Suppressor macrophage (primary cell): ENCODE results near the gene MYOT.
"Not testable (repeated sequence)": the region's sequence is repeated elsewhere in the genome, so short reads cannot be mapped to it uniquely, and the experiment has no call there.

Experiments
- DNase-seq, 4 experiments: peaks; one replicate each; pipeline ENCODE4 v3.0.0-alpha.2; 2020 to 2022

MYOT gene

GRCh38 chr5:137856201-137856600, 11.5 kb upstream of the MYOT start:
- no peak for DNase-seq

- no peak for DNase-seq
Measured at GRCh38 chr5:137856916-137857862, 10.5 kb upstream of the MYOT start.

- DNase-seq, result peak; percentile 62 to 88 (median 75)
Measured at GRCh38 chr5:137858223-137858916, 9.3 kb upstream of the MYOT start.

- DNase-seq, result no peak
Measured at GRCh38 chr5:137858954-137859353, 8.7 kb upstream of the MYOT start.

GRCh38 chr5:137862251-137862650, 5.4 kb upstream of the MYOT start:
- DNase-seq, result no peak

GRCh38 chr5:137863653-137864052, 4.0 kb upstream of the MYOT start:
- not testable (repeated sequence) for DNase-seq

- DNase-seq, result peak in 2 of 4 experiments; percentile 19 to 38
Measured at GRCh38 chr5:137866541-137867388, 895 bp upstream of the MYOT start.

GRCh38 chr5:137870647-137871339, 3.1 kb downstream of the MYOT start:
- DNase-seq, result no peak

GRCh38 chr5:137871571-137871970, 3.9 kb downstream of the MYOT start:
- DNase-seq, result no peak

- no peak for DNase-seq
Measured at GRCh38 chr5:137872466-137872865, 4.8 kb downstream of the MYOT start.

GRCh38 chr5:137876101-137876500, 8.4 kb downstream of the MYOT start:
- no peak for DNase-seq

GRCh38 chr5:137880313-137880712, 12.7 kb downstream of the MYOT start:
- DNase-seq, result no peak

- DNase-seq, result no peak
Measured at GRCh38 chr5:137887831-137888230, 20.2 kb downstream of the MYOT start.

- peak in 3 of 4 experiments; percentile 3 to 7 (median 5) for DNase-seq
Measured at GRCh38 chr5:137888466-137888862, 20.8 kb downstream of the MYOT start.

- DNase-seq, result peak; percentile 89 to 94 (median 92)
Measured at GRCh38 chr5:137888863-137889759, 21.5 kb downstream of the MYOT start, which contains the start of gene PKD2L2. Gene PKD2L2, plus strand, starts transcription at chr5:137889457. Its CDS starts 35 bp downstream, at chr5:137889492.

- no peak for DNase-seq
Measured at GRCh38 chr5:137890845-137891244, 23.2 kb downstream of the MYOT start.

GRCh38 chr5:137891849-137892248, 24.2 kb downstream of the MYOT start:
- DNase-seq, result peak in 1 of 4 experiments; percentile 3

- DNase-seq, result no peak
Measured at GRCh38 chr5:137894586-137894985, 26.9 kb downstream of the MYOT start.

- no peak for DNase-seq
Measured at GRCh38 chr5:137896560-137896959, 28.9 kb downstream of the MYOT start.

GRCh38 chr5:137899493-137899892, 31.8 kb downstream of the MYOT start:
- no peak for DNase-seq
